Panc1 (cell line): Measurements from ENCODE around the gene CDH6.

ENCODE experiments used
- CTCF ChIP-seq: fragments of 450-650 bp; IDR thresholded peaks from 2 replicates; pipeline ENCODE4 v1.5.1; 2017; ENCODE audit warnings: mild to moderate bottlenecking
- POLR2AphosphoS5 ChIP-seq: IDR thresholded peaks from 2 replicates; pipeline ENCODE4 v1.6.1; 2012; ENCODE audit warnings: mild to moderate bottlenecking, low read depth, low read length, moderate library complexity
- REST ChIP-seq, 2 experiments: IDR thresholded peaks; 2 replicates each; pipeline ENCODE4 v1.6.1; 2011 to 2012; ENCODE audit warnings: low read depth in 2 of 2, control low read depth in 1 of 2, low read length in 1 of 2, mild to moderate bottlenecking in 1 of 2, moderate library complexity in 1 of 2; ENCODE audit not compliant: insufficient read depth in 1 of 2
- SIN3A ChIP-seq: IDR thresholded peaks from 2 replicates; pipeline ENCODE4 v1.6.1; 2012; ENCODE audit warnings: low read depth, mild to moderate bottlenecking, low read length, moderate library complexity, borderline replicate concordance; ENCODE audit not compliant: insufficient read depth
- TCF7L2 ChIP-seq: IDR thresholded peaks from 2 replicates; pipeline ENCODE4 v1.6.1; 2011; ENCODE audit warnings: mild to moderate bottlenecking, low read depth, low read length, inconsistent platforms

- no peak for TF ChIP-seq SIN3A
- TF ChIP-seq CTCF: no peak
- TF ChIP-seq REST (IDR thresholded peaks at IDR 0.05; ENCODE audit: insufficient read depth in 1 of 2, low read depth in 2 of 2, low read length in 1 of 2): no peak
- TF ChIP-seq POLR2AphosphoS5: no peak
- TF ChIP-seq TCF7L2: no peak
These were observed 110.2 kb downstream of the CDH6 start for GRCh38 chr5:31303688-31304087.
